ENCODE data around the gene FGGY.

Gene FGGY

DNA sequence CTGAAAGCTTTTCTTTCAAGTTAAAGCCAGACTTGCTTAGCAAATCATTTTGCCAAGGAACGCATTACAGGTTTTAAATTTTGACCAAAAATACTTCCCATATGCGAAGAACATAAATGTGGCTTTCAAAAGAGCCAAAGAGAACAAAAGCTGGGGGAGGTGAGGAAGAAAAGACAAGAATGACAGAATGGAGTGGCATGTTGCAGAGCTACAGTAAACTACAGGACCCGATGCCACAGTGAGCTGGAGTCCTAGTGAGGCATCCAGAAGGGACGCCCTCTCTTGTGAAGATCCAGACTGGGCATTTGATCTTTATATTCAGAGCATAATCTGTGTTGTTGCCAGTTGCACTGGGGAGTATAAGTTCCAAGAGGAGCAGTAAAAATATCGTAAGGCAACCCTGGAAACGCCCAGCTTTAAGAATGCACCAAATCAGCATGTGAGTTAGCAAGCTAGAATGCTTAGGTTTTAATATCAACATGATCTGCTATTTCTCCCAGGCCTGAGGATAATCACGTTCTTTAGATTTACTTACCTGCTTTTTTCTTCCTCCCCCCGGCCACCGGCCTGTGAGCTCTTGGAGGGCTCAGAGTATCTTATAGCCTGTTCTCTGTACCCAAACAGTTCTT, 469.4 kb downstream of the FGGY start:
- no peak for DNase-seq (ENCODE audit: low read depth)

DNA sequence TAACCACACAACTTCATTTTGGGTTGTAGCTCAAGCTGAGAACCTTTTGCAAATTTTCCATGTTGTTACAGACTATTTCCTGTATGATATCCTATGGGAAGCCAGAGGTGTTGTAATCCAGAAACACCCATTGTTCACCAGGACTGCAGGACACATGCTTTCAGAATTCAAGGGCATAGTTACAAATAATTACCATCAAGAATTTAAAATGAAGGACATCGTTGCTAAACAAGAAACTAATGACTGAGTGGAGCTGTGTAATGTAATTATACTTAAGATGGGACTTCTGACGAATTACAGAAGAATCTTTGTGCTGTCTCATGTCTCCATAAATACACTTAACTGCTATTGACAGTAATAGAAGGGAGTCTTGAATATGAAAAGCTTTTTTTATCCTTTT, 470.2 kb downstream of the FGGY start:
- no peak for DNase-seq (ENCODE audit: low read depth)

- DNase-seq (ENCODE audit: low read depth) = no peak
Measured at GRCh38 chr1:59768792-59769735, 472.2 kb downstream of the FGGY start.

DNA sequence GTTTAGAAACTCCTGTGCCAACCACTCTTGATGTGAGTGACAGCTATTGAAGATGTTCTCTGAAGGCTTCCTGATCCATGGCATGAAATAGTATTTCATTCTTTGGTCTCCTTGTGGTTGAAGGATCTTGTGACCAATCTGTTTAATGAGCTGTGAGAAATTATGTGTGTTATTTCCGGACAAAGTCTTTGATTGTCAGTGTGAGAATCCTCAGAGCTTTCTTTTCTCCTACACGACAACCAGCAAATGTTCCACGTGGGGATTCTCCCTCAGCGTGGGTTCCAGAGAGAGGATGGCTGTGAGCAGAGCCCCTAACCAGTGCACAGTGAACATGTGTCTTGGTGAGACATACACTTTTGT, 472.8 kb downstream of the FGGY start:
- no peak for DNase-seq (ENCODE audit: low read depth)

DNA sequence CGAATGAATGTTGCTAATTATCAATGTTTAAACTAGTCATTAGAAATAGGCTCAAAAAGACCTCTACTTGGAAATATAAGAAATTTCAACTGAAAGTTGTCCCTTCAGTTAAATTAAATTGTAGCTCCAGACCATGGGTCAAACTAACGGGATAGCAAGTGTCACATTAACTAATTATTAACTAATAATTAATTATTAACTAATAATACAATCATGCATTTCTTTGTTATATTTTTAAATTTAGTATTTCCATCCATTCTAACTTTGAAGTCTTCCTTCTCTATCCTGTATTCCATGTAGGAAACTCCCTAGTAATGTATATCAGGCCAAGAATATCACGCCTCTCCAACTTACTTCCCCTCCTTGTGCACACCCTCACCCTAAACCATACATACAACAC, 474.5 kb downstream of the FGGY start:
- DNase-seq (ENCODE audit: low read depth) = no peak

DNA sequence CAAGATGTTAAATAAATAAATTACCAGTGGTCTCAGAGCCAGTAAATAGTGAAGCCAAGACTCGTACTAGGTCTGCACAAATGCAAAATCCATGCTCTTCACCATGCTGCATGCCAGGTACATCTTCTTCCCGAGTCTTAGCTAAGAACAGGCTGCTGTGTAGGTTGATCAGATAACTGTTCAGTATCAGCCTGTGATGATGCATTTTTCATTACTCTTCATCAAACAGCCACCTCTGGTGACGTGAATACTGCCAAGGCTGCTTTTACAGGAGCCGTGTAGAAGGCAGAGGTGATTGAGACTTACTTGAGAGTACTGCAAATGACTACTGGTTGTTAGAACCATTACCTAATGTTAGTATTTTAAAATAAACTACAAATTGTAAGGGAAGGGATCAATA, 478.6 kb downstream of the FGGY start:
- no peak for DNase-seq (ENCODE audit: low read depth)

DNA sequence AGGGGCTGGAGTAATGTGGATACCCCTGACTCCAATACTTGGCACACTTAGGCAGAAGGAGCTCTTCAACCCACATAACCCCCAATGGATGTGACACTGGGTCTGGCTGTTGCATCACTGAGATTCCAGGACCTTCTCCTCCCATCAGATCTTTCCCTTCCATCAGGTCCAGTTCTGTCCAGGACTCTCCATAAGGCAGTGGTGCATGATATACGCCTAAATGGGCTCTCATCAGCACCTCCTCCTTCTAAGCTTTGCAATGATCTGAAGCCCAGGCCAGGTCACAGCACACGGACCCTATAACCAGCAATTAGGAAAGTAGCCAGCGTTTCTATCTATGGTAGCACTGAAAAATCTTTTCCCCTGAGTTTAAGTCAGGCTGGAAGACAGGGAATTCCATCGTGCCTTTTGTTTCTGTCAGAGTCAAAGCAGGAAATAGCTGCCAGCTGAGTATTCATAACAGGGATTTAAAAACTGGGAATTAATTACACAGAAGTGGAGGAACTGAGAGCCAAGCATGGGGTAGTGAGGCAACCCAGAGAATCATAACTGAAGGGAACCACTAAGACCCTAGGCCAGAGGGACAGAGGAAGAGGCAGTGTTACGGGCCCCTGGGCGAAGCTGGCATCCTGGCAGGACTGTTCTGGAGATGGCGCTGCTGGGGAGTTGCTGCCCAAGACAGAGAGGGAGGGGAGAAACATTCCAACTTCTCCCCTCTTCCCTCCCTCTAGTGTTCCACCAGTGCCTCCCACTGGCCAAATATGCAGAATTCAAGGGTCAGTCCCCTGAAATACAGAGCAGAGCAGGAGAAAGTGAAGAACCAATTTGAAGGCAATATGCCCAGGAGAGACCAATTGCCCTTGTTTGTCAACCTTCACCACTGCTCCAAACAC, 480.3 kb downstream of the FGGY start:
- no peak for DNase-seq (ENCODE audit: low read depth)

DNA sequence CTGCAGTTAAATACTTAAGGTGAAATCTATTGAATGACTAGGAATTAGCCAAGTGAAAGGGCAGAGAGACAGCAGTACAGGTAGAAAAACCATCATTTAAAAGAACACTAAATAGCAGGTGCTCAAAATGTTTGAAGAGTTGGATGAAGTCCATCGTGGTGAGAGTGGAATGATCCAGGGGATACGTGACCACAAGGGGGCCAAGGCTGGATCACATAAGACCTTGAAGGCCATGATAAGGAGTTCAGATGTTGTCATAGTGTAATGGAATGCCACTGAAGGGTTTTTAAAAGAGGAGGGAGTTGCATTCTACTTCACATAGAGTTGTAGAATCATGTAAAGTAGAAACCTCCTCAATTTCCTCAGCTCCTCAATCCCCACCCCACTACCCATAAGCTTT, 483.1 kb downstream of the FGGY start:
- DNase-seq (ENCODE audit: low read depth) = no peak

DNA sequence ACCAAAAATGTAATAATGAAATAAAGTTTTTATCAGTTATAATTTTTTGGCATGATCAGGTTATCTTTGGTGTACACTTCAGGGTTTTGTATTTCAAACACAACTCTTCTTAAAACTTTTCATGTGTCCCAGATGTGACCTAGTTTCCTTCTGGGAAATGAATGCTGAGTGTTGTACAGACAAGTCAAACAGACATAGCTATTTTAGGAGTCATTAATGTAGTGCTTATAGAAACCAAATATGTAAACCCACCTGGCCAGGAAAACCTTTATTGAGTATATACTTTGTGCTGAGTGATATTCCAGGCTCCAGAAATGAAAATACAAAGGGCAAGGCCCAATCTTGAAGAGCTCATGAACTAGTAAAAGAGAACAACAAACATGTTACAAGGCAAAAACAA, 491.9 kb downstream of the FGGY start:
- DNase-seq (ENCODE audit: low read depth) = no peak

DNA sequence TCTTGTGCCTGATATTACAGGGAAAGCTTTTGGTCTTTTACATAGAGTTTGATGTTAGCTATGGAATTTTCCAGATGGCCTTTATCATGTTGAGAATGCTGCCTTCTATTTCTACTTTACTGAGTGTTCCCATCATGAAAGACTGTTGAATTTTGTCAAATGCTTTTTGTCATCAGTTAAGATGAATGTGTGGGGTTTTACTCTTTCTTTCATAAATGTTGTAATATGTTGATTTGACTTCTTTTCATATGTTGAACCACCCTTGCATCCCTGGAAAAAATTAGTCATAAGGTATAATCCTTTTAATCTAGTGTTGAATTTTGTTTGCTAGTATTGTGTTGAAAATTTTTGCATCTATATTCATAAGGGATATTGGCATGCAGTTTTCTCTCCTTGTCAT, 501.7 kb downstream of the FGGY start:
- no peak for DNase-seq (ENCODE audit: low read depth)

GRCh38 chr1:59803458-59804038, 506.7 kb downstream of the FGGY start:
- no peak for DNase-seq (ENCODE audit: low read depth)

DNA sequence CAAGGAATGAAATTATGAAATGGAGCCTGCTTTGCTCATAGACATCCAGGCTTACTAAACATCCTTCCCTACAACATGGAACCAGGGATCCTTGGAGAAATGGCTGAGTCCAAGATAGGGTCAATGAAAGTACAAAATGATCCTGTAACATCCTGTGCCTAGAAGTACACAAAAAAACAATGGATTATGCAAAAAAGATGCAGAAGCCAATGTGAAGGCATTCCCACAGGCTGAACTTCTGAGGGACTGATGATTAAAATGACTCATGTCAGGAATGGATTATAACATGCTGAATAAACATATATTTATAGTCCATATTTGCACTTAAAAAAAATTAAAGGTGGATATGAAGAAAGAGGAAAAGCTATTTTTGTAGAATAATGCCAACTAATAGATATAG, 507.4 kb downstream of the FGGY start:
- DNase-seq (ENCODE audit: low read depth) = no peak

- DNase-seq (ENCODE audit: low read depth) = no peak
Measured at GRCh38 chr1:59805554-59805953, 508.7 kb downstream of the FGGY start.
